Mesodermal cell (in vitro differentiated cells): ENCODE results near the gene ROM1.
A peak's percentile ranks its signal among the peaks of the same experiment; 100 is the strongest.
"Not testable (repeated sequence)": the region's sequence is repeated elsewhere in the genome, so short reads cannot be mapped to it uniquely, and the experiment has no call there.

Experiments
- H3K27ac ChIP-seq: 2 replicates; pipeline ENCODE4 v1.7.0; 2013; ENCODE audit warnings: mild to moderate bottlenecking, low read depth, low read length, moderate library complexity; ENCODE audit not compliant: severe bottlenecking
- H3K36me3 ChIP-seq: 2 replicates; pipeline ENCODE4 v1.7.1; 2013; ENCODE audit warnings: mild to moderate bottlenecking, low read length, moderate library complexity; ENCODE audit not compliant: control insufficient read depth, insufficient read depth
- H3K4me1 ChIP-seq: one replicate; pipeline ENCODE4 v1.7.1; 2013; ENCODE audit warnings: mild to moderate bottlenecking, low read length; ENCODE audit not compliant: insufficient read depth, control insufficient read depth, poor library complexity, severe bottlenecking
- H3K4me3 ChIP-seq: 2 replicates; pipeline ENCODE4 v1.7.0; 2013; ENCODE audit warnings: low read length, control low read depth, mild to moderate bottlenecking; ENCODE audit not compliant: insufficient read depth, poor library complexity, severe bottlenecking; ENCODE audit errors: extremely low read depth
- H3K9me3 ChIP-seq: 2 replicates; pipeline ENCODE4 v1.7.1; 2013; ENCODE audit warnings: mild to moderate bottlenecking, low read length, moderate library complexity; ENCODE audit not compliant: control insufficient read depth
- WGBS, 2 experiments: methylation state at CpG; one replicate each; pipeline ENCODE4 v1.1.5; 2013; ENCODE audit warnings: missing lambda C conversion rate in 2 of 2; ENCODE audit not compliant: insufficient coverage in 2 of 2; 5-methylcytosine and 5-hydroxymethylcytosine counted together

ROM1 gene

GRCh38 chr11:62650283-62650682, 37.2 kb downstream of the ROM1 start:
- H3K4me1 ChIP-seq, H3K9me3 ChIP-seq, H3K4me3 ChIP-seq, H3K27ac ChIP-seq: not testable (repeated sequence)
- peaks cover 26% of the 10 kb centered on the region for H3K36me3 ChIP-seq
- 96% methylated on average over 8 to 12 of the region's 12 CpGs for WGBS, 2 experiments

GRCh38 chr11:62652161-62653006, 39.3 kb downstream of the ROM1 start:
- H3K27ac ChIP-seq: peak overlapping the region; percentile 65
- peaks cover under 1% of the 10 kb centered on the region for H3K4me1 ChIP-seq
- peak overlapping the region; percentile 89 for H3K4me3 ChIP-seq
- H3K9me3 ChIP-seq: no peaks in the 10 kb centered on the region
- 37 to 38% methylated on average over 15 of the region's 16 CpGs for WGBS, 2 experiments
- H3K36me3 ChIP-seq: peaks cover 26% of the 10 kb centered on the region

- WGBS, 2 experiments: 90 to 96% methylated on average over 4 to 5 of the region's 11 CpGs
- Histone ChIP-seq H3K27ac (no peak overlapping the region), H3K36me3 (peaks cover 8% of the 10 kb centered on the region), H3K4me1 (no peaks in the 10 kb centered on the region), H3K9me3 (no peaks in the 10 kb centered on the region), H3K4me3 (no peak overlapping the region)
Observed at GRCh38 chr11:62654297-62654696, 41.2 kb downstream of the ROM1 start.

GRCh38 chr11:62656796-62657429, 43.9 kb downstream of the ROM1 start:
- Histone ChIP-seq H3K27ac (no peak overlapping the region), H3K36me3 (peaks cover 6% of the 10 kb centered on the region), H3K4me1 (no peaks in the 10 kb centered on the region), H3K4me3 (no peak overlapping the region), H3K9me3 (no peaks in the 10 kb centered on the region)
- WGBS, 2 experiments: 64 to 90% methylated on average over 3 of the region's 5 CpGs

- WGBS, 2 experiments: 1 to 2% methylated on average over 25 to 35 of the region's 36 CpGs
- peaks cover 45% of the 10 kb centered on the region for H3K36me3 ChIP-seq
- H3K4me1 ChIP-seq: peaks cover 9% of the 10 kb centered on the region
Observed at GRCh38 chr11:62664405-62665074, 51.5 kb downstream of the ROM1 start.

More at GRCh38 chr11:62664405-62665074, 51.5 kb downstream of the ROM1 start:
- Histone ChIP-seq H3K4me3 (peak overlapping the region; percentile 82), H3K9me3 (no peaks in the 10 kb centered on the region), H3K27ac (peak overlapping the region; percentile 91)
